H1 (cell line): Measurements from ENCODE around the gene BPIFB3. TPM values are rescaled to one million over a fixed set of nuclear protein-coding genes. Genes with fewer than 3 reads are reported as not detected.

Experiments used
- CTCF ChIA-PET: fragments of 300-600 bp; sonication (Branson Sonifier 250); formaldehyde crosslinking; loops from one replicate; lab custom pipeline; 2021; ENCODE audit not compliant: partially characterized antibody; lab: Charles Lee
- POLR2A ChIA-PET: fragments of 300-600 bp; sonication (Branson Sonifier 250); formaldehyde crosslinking; loops from one replicate; lab custom pipeline; 2021; ENCODE audit warnings: inconsistent platforms; ENCODE audit not compliant: partially characterized antibody; lab: Charles Lee
- DNase-seq, 2 experiments: peaks; one replicate each; pipeline versions ENCODE4 v3.0.0 to v3.0.0-alpha.2; 2010 to 2022; ENCODE audit warnings: low spot score in 2 of 2, low read depth in 1 of 2, mixed read lengths in 1 of 2
- FAIRE-seq: peaks from 2 replicates; lab custom pipeline; 2011; peaks lifted over from hg19 to GRCh38; lab: Jason Lieb, UNC
- H2AFZ ChIP-seq: 2 replicates; pipeline ENCODE4 v1.8.1; 2012; ENCODE audit warnings: low read length, inconsistent platforms
- H2AK5ac ChIP-seq: 2 replicates; pipeline ENCODE4 v1.6.1; 2013; ENCODE audit warnings: low read depth, low read length
- H2BK120ac ChIP-seq: replicated peaks from 2 replicates; pipeline ENCODE3; 2013; ENCODE audit warnings: low read depth, low read length, inconsistent platforms
- H2BK12ac ChIP-seq: 2 replicates; pipeline ENCODE4 v1.6.1; 2013; ENCODE audit warnings: low read depth, low read length
- H2BK15ac ChIP-seq: 2 replicates; pipeline ENCODE4 v1.6.1; 2013; ENCODE audit warnings: low read length
- H2BK20ac ChIP-seq: 2 replicates; pipeline ENCODE4 v1.6.1; 2013; ENCODE audit warnings: low read length
- H2BK5ac ChIP-seq: 2 replicates; pipeline ENCODE4 v1.6.1; 2013; ENCODE audit warnings: low read depth, low read length
- H3K14ac ChIP-seq: 2 replicates; pipeline ENCODE4 v1.6.1; 2013; ENCODE audit warnings: inconsistent platforms; ENCODE audit not compliant: insufficient read length
- H3K18ac ChIP-seq: 2 replicates; pipeline ENCODE4 v1.6.1; 2013; ENCODE audit warnings: low read length; ENCODE audit errors: extremely low read depth
- H3K23ac ChIP-seq: 2 replicates; pipeline ENCODE4 v1.6.1; 2013; ENCODE audit warnings: inconsistent platforms; ENCODE audit not compliant: insufficient read length
- H3K23me2 ChIP-seq: 2 replicates; pipeline ENCODE4 v1.6.1; 2013; ENCODE audit warnings: low read depth, low read length
- H3K27ac ChIP-seq: 2 replicates; pipeline ENCODE4 v1.6.1; 2011; ENCODE audit warnings: low read depth, low read length, inconsistent platforms
- H3K27me3 ChIP-seq, 4 experiments: replicated peaks in 1 of 4; 1 replicate in 1 of 4; 2 replicates in 3 of 4; pipeline versions ENCODE4 v1.6.1 to v1.8.1; 2011 to 2013; ENCODE audit warnings: low read length in 3 of 4, mild to moderate bottlenecking in 3 of 4, inconsistent platforms in 2 of 4, mixed read lengths in 2 of 4, moderate library complexity in 1 of 4; ENCODE audit not compliant: control insufficient read depth in 3 of 4, insufficient read depth in 3 of 4; ENCODE audit errors: extremely low read depth in 1 of 4
- H3K36me3 ChIP-seq, 4 experiments: 2 replicates each; pipeline versions ENCODE4 v1.6.1 to v1.8.1; 2011 to 2013; ENCODE audit warnings: mild to moderate bottlenecking in 4 of 4, low read length in 3 of 4, moderate library complexity in 2 of 4, control low read depth in 1 of 4, inconsistent platforms in 1 of 4; ENCODE audit not compliant: insufficient read depth in 4 of 4, control insufficient read depth in 2 of 4
- H3K4ac ChIP-seq: replicated peaks from 2 replicates; pipeline ENCODE3; 2013; ENCODE audit warnings: low read length, low read depth, mixed read lengths, inconsistent platforms; ENCODE audit not compliant: insufficient read length
- H3K4me1 ChIP-seq, 4 experiments: replicated peaks in 1 of 4; 1 replicate in 1 of 4; 2 replicates in 3 of 4; pipeline versions ENCODE4 v1.6.1 to v1.8.1; 2011 to 2013; ENCODE audit warnings: low read length in 3 of 4, inconsistent platforms in 2 of 4, mixed read lengths in 1 of 4; ENCODE audit not compliant: insufficient read depth in 4 of 4, control insufficient read depth in 3 of 4
- H3K4me2 ChIP-seq, 2 experiments: 2 replicates each; pipeline versions ENCODE4 v1.6.1 to v1.8.1; 2011 to 2013; ENCODE audit warnings: low read depth in 2 of 2, low read length in 2 of 2, control low read depth in 1 of 2, inconsistent platforms in 1 of 2, mild to moderate bottlenecking in 1 of 2; ENCODE audit not compliant: insufficient read depth in 1 of 2
- H3K4me3 ChIP-seq, 4 experiments: fragments of 200-600, 300-600 bp in 1 of 4; sonication (generic), shearing (Covaris generic), sonication (Bioruptor Twin) in 1 of 4; 2 replicates each; pipeline versions ENCODE4 v1.5.1 to v1.8.1; 2011 to 2016; ENCODE audit warnings: low read length in 4 of 4, low read depth in 3 of 4, control low read depth in 2 of 4, inconsistent platforms in 2 of 4, mild to moderate bottlenecking in 2 of 4, mixed read lengths in 1 of 4, moderate library complexity in 1 of 4; ENCODE audit not compliant: insufficient read depth in 2 of 4; ENCODE audit errors: extremely low read depth in 1 of 4
- H3K56ac ChIP-seq: replicated peaks from 2 replicates; pipeline ENCODE3; 2013; ENCODE audit warnings: low read depth, mild to moderate bottlenecking, mixed read lengths, low read length, inconsistent platforms; ENCODE audit not compliant: insufficient read length
- H3K79me1 ChIP-seq: 2 replicates; pipeline ENCODE4 v1.6.1; 2013; ENCODE audit warnings: low read depth, low read length, control low read depth
- H3K79me2 ChIP-seq, 2 experiments: 2 replicates each; pipeline versions ENCODE4 v1.6.1 to v1.8.1; 2012 to 2013; ENCODE audit warnings: low read length in 2 of 2, mild to moderate bottlenecking in 2 of 2, inconsistent platforms in 1 of 2; ENCODE audit not compliant: insufficient read depth in 2 of 2, control insufficient read depth in 1 of 2
- H3K9ac ChIP-seq, 4 experiments: replicated peaks in 1 of 4; 1 replicate in 1 of 4; 2 replicates in 3 of 4; pipeline versions ENCODE4 v1.6.1 to v1.8.1; 2011 to 2013; ENCODE audit warnings: low read depth in 3 of 4, low read length in 3 of 4, control low read depth in 2 of 4, mild to moderate bottlenecking in 2 of 4, moderate library complexity in 2 of 4, inconsistent platforms in 1 of 4; ENCODE audit errors: extremely low read depth in 1 of 4
- H3K9me3 ChIP-seq, 2 experiments: 2 replicates each; pipeline versions ENCODE4 v1.6.1 to v1.8.1; 2012 to 2013; ENCODE audit warnings: mild to moderate bottlenecking in 2 of 2, moderate library complexity in 2 of 2, control low read depth in 1 of 2, inconsistent platforms in 1 of 2, low read depth in 1 of 2, low read length in 1 of 2, mixed read lengths in 1 of 2; ENCODE audit not compliant: insufficient read depth in 2 of 2
- H4K20me1 ChIP-seq, 2 experiments: replicated peaks in 1 of 2; 2 replicates each; pipeline versions ENCODE3 to v1.8.1; 2011 to 2013; ENCODE audit warnings: inconsistent platforms in 2 of 2, low read length in 2 of 2, mild to moderate bottlenecking in 1 of 2; ENCODE audit not compliant: insufficient read depth in 2 of 2, control insufficient read depth in 1 of 2
- H4K5ac ChIP-seq: 2 replicates; pipeline ENCODE4 v1.6.1; 2013; ENCODE audit warnings: low read length, low read depth, mixed read lengths, inconsistent platforms; ENCODE audit not compliant: insufficient read length
- H4K8ac ChIP-seq: 2 replicates; pipeline ENCODE4 v1.8.0; 2013; ENCODE audit warnings: mild to moderate bottlenecking, moderate library complexity, low read length, inconsistent platforms; ENCODE audit not compliant: insufficient read depth; ENCODE audit errors: extremely low read depth
- H4K91ac ChIP-seq: replicated peaks from 2 replicates; pipeline ENCODE3; 2013; ENCODE audit warnings: low read length, mixed read lengths, inconsistent platforms; ENCODE audit not compliant: insufficient read length
- JUN ChIP-seq: IDR thresholded peaks from 2 replicates; pipeline ENCODE4 v1.6.1; 2011; ENCODE audit warnings: low read depth, mild to moderate bottlenecking, improper control_type of control experiment, low read length
- PHF8 ChIP-seq: fragments of 200-600 bp; sonication (generic); conservative IDR thresholded peaks from 2 replicates; pipeline ENCODE4 v1.7.1; 2012; ENCODE audit warnings: low read depth, mild to moderate bottlenecking, inconsistent platforms, low read length, moderate library complexity
- WGBS, 2 experiments: shearing (Covaris generic) in 1 of 2; methylation state at CpG; one replicate each; pipeline versions ENCODE4 v1.1.6 to v1.1.7; 2013 to 2015; ENCODE audit warnings: low lambda C conversion rate in 2 of 2, mixed read lengths in 2 of 2, inconsistent platforms in 1 of 2, low coverage in 1 of 2, missing lambda C conversion rate in 1 of 2; ENCODE audit not compliant: insufficient replicate concordance in 2 of 2, insufficient coverage in 1 of 2, insufficient read length in 1 of 2; ENCODE audit errors: extremely low coverage in 1 of 2, missing lambda C conversion rate in 1 of 2; 5-methylcytosine and 5-hydroxymethylcytosine counted together
- polyA plus RNA-seq, 7 experiments: library from polyadenylated mRNA; depleted of rRNA in 3 of 7; stranded (reverse) in 5 of 7; unstranded in 2 of 7; fragments of >200 nt in 5 of 7; fragments of 200-250 nt in 2 of 7; gene quantifications; 1 replicate in 5 of 7; 2 replicates in 1 of 7; 4 replicates in 1 of 7; pipeline versions ENCODE4 v1.2.1 to v1.2.3, GENCODE V29; 2011 to 2013; ENCODE audit warnings: missing spikeins in 2 of 7, mixed read lengths in 2 of 7
- total RNA-seq: library from RNA; stranded (reverse); fragmentation: NEBNext Ultra II Directional; extraction: Animal tissue kit (Norgen Biotek cat#: 25700); gene quantifications from 2 replicates; pipeline ENCODE4 v1.2.1, GENCODE V29; 2021
- TF ChIP-seq, protein P1 (sequence below): IDR thresholded peaks from 2 replicates; pipeline ENCODE4 v1.6.1; 2012; ENCODE audit warnings: low read length, inconsistent platforms

BPIFB3 gene
- total and polyA plus RNA-seq, 2 of the 8 experiments (the other 6 are each of a cell fraction or from before 2014, with no cell fraction given): not detected

DNA sequence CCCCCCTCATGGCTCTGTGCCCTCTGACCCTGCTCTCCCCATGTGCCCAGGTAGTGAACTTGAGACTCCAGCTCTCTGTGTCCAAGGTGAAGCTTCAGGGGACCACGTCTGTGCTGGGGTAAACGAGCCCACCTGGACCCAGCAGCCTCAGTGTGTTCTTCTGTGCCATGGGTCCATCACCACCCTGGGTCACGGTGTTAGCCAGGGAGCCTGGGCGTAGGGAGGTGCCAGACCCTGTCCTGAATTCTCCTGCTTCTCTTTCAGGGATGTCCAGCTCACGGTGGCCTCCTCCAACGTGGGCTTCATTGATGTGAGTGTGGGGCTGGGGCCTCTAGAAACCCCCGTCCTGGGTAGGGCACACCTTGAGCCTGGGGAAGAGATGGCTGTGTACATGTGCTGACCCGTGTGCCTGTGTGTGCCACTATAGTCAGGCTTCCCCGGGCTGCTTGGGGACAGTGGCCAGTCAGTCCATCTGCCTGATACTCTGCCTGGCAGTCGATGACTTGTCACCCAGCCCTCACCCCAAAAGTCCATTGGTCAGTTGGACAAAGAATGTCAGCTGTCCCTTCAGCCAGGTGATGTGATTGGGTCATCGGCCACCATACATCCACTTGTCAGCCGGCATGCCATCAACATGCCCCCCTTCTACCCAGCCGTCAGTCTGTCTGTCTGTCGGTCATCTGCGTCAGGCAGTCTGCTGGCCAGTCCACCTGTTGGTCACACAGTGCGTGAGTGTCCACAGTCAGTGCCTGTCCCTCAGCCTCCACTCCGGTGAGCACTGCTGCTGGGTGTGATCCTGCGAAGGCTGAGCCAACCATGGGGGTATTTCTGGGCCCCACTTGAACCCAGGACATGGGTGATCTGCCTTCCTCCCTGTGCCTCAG lies 33.2 kb upstream of the BPIFB3 start:
- POLR2A ChIA-PET: interaction anchor here (0.6 kb wide), 1 partner anchor 151 kb away, joined by 4 read pairs; no protein-coding TSS in a partner anchor
- Histone ChIP-seq H4K20me1 (peaks cover 2 to 3% of the 10 kb centered on the region in 2 experiments), H3K4me1 (no peaks in the 10 kb centered on the region)

More for the DNA sequence above, 33.2 kb upstream of the BPIFB3 start:
- TF ChIP-seq PHF8 (no peak), JUN (no peak)
- TF ChIP-seq, protein P1, sequence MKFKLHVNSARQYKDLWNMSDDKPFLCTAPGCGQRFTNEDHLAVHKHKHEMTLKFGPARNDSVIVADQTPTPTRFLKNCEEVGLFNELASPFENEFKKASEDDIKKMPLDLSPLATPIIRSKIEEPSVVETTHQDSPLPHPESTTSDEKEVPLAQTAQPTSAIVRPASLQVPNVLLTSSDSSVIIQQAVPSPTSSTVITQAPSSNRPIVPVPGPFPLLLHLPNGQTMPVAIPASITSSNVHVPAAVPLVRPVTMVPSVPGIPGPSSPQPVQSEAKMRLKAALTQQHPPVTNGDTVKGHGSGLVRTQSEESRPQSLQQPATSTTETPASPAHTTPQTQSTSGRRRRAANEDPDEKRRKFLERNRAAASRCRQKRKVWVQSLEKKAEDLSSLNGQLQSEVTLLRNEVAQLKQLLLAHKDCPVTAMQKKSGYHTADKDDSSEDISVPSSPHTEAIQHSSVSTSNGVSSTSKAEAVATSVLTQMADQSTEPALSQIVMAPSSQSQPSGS: no peak
- Histone ChIP-seq H2BK120ac (no peak overlapping the region), H3K79me2 (no peaks in the 10 kb centered on the region), H3K4me3 (no peak overlapping the region), H4K8ac (no peak overlapping the region), H3K79me1 (no peaks in the 10 kb centered on the region), H3K14ac (no peak overlapping the region), H3K9ac (no peak overlapping the region), H2AK5ac (no peak overlapping the region), H3K23ac (no peak overlapping the region), H4K5ac (no peak overlapping the region), H2BK12ac (no peak overlapping the region; the same call in 1 of the 2 replicates), H4K91ac (no peak overlapping the region), H3K4me2 (no peak overlapping the region), H2BK15ac (no peak overlapping the region), H2BK5ac (no peak overlapping the region), H3K18ac (no peak overlapping the region), H3K23me2 (peaks cover 8% of the 10 kb centered on the region; the same call in 1 of the 2 replicates), H3K56ac (no peak overlapping the region), H3K9me3 (no peaks in the 10 kb centered on the region), H3K36me3 (no peaks in the 10 kb centered on the region), H3K27me3 (no peaks in the 10 kb centered on the region), H2BK20ac (no peak overlapping the region), H3K4ac (no peak overlapping the region), H2AFZ (no peak overlapping the region), H3K27ac (no peak overlapping the region)
- DNase-seq (no peak), FAIRE-seq (no peak)
- WGBS, 2 experiments: 91% methylated on average over 18 of the region's 18 CpGs; no CpG with 5 or more reads in 1 of the 2 experiments
- CTCF ChIA-PET: interaction anchor here (1.1 to 11.8 kb wide), 3 partner anchors 17 to 368 kb away, joined by 3 to 86 read pairs (median 3); partner anchors contain the start of genes BPIFB2 and SUN5
